ENCODE measurements around the gene MYH8.

Gene MYH8

GRCh38 chr17:10380631-10381408, 40.9 kb downstream of the MYH8 start:
- DNase-seq, result no peak

DNA sequence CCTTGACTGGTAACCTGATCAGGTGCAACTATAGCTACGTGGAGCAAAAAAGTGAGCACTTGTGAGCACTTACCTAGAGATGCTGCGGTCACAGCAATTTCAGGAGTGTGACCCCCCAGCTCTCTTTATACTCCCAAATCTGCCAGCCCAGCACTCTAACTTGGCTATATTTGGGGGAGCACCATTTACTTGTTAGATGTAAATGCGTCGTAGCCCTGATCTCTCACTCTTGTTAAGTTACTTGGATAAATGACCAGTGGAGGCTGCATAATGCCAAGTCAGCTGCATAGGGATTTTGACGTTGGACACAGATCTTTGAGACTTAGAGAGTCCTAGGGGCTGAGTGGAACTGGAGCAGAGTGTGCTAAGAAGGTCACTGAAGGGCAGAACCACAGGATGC, 48.8 kb downstream of the MYH8 start, which contains the start of gene MYH13:
Gene MYH13, minus strand, starts transcription at position 101 of the 400 bp plus-strand sequence. CDS start 8,476 bp downstream, outside the sequence.
- no peak for DNase-seq

DNA sequence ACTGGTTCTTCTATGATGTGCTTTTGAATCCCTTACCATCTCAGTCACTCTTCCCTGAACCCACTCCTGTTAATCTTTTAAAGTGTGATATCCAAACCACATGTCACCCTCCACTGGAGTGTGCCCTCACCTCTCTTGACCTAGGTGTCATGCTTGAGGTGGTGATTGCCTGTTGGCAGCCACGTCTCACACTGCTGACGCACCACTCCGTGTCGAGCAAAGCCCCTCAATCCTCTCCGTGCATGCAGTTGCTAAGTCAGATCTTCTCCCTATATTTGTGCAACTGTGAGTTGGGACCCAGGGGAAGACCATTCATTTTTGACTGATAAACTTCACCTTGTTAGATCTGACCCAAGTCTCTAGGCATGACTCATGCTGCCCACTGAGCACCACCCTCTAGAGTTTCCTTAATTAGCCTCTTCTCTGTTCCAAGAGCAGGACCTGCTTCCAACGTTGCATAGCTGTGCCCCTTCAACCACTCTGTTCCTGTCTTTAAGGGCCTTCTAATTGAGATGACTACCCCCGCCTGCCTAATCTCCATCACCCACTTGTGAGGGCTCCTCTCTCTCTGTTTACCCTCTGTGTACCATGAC, 51.6 kb downstream of the MYH8 start:
- DNase-seq, result no peak

GRCh38 chr17:10369239-10369638, 52.5 kb downstream of the MYH8 start:
- DNase-seq, result no peak

DNA sequence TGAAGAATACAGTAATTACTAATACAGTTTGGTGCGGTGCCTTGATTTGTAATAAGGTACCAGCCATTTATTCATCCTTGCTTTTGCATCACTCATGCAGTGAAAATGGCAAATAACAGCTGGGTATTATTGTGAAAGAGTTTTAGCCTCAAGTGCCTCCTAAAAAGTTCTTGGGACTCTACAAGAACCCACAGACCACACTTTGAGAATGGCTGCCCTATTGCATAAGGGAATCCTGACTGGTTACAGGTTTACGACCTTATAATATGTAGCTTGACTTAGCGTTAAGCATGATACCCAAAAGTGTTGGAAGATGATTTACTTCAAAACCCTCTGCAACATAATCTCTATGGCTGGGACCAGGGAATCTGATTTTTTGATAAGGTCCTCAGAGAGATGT, 53.2 kb downstream of the MYH8 start:
- DNase-seq, result no peak

- DNase-seq, result no peak
These were observed 61.2 kb downstream of the MYH8 start for GRCh38 chr17:10360578-10360977.

GRCh38 chr17:10357768-10358167, 64.0 kb downstream of the MYH8 start:
- DNase-seq, result no peak

- DNase-seq, result no peak
These were observed 67.1 kb downstream of the MYH8 start for GRCh38 chr17:10354651-10355050.

- DNase-seq, result no peak
These were observed 68.9 kb downstream of the MYH8 start for GRCh38 chr17:10352893-10353292.

DNA sequence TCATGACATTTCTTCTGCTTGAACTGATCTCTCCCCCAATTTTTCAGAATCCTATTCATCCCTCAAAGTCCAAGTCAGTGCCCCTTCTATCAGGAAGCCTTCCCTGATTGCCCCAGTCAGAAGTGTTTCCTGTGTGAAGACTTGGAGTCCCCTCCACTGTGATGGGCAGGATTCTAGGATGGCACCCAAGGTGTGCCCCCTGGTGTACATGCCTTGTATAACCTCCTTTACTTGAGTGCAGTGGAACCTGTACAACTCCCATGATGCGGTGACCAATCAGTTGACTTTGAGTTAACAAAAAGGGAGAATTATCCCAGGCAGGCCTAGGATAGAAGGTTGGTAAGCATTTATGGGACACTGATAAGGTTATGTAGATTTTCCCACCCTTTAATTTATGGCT, 72.3 kb downstream of the MYH8 start:
- no peak for DNase-seq

GRCh38 chr17:10344816-10345215, 76.9 kb downstream of the MYH8 start:
- no peak for DNase-seq
